ENCODE results near the gene LHPP. TPM values are rescaled to one million over a fixed set of nuclear protein-coding genes. Genes with fewer than 3 reads are reported as not detected.

LHPP gene
- total RNA-seq, 1 donor from 2014 or later, result 8.4 TPM

DNA sequence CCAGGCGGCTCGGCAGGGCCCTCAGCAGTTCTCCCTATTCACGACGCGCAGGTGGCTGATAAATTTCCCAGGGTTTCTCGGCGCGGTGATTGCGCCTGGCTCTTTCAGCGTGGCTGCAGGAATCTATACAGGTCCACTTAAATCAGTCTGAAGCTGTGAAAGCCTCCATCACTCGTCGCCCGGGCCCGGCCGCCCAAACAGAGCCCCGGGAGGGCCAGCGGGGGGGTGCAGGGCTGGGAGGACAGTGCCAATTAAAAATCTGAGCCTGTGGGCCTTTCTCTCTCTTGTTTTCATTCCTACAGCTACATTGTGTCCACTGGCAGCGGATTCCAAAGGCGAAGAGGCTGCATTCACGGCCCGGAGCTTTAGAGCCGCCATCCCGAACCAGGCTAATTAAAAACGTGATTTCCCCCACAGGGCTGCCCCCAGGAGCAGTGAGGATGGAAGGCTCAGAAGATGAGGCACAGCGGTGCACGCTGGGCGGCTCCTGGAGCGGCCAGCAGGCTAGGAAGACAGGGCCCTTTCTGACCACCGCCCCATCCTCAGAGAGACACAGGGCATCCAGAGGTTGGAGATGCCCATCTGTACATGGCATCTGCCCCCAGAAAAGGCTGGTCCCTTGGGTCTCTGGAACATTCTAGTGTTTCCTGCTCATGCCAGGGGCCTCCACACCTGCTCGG lies 181.8 kb downstream of the LHPP start:
- peaks cover 7% of the 10 kb centered on the region for H3K36me3 Mint-ChIP-seq (ENCODE audit: low read depth)
- no peaks in the 10 kb centered on the region for H3K9me3 Mint-ChIP-seq
- H3K27ac Mint-ChIP-seq, result no peak overlapping the region
- H3K4me1 Mint-ChIP-seq (ENCODE audit: low read depth), result peaks cover 41% of the 10 kb centered on the region
- DNase-seq (ENCODE audit: low spot score), result no peak
- H3K4me3 Mint-ChIP-seq (ENCODE audit: low read depth), result no peak overlapping the region
- intact Hi-C loops (cut with micrococcal nuclease), result no loop called here
- H3K27me3 Mint-ChIP-seq (ENCODE audit: low read depth), result no peaks in the 10 kb centered on the region

- no peak overlapping the region for H3K4me3 Mint-ChIP-seq (ENCODE audit: low read depth)
- H3K36me3 Mint-ChIP-seq (ENCODE audit: low read depth), result peaks cover 7% of the 10 kb centered on the region
- H3K9me3 Mint-ChIP-seq, result no peaks in the 10 kb centered on the region
- H3K4me1 Mint-ChIP-seq (ENCODE audit: low read depth), result peaks cover 49% of the 10 kb centered on the region
- intact Hi-C loops (cut with micrococcal nuclease), result no loop called here
- H3K27me3 Mint-ChIP-seq (ENCODE audit: low read depth), result no peaks in the 10 kb centered on the region
- no peak overlapping the region for H3K27ac Mint-ChIP-seq
- no peak for DNase-seq (ENCODE audit: low spot score)
These were observed 182.6 kb downstream of the LHPP start for GRCh38 chr10:124644236-124644635.

DNA sequence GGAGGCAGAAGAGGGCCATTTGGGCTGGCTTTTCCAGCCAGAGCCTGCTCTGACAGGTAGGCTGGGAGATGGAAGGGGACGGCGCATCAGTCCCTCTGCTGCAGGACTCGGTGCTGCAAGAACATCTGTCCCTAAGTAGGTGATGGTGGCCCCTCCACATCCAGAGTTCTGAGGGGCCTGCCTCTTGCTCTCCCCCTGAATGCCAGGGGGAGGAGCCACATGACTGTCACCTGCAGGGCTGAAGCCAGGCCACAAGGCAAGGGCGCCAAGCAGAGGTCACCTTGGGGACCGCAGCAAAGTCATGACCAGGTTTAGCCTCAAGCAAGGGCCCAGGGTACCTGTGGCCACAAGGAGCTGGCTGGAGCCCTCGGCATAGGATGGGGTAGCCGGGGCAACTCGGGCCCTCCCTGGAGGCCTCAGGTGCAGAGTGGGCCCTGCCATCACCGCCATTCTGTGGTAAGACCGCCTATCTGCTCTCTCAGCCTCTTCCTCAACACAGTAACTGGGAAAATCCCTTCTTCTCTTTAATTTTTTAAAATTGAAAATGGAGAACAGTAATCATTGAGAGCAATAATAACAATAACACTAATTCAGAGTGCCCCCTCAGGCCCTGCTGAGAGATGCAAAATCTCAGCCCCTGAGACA lies 183.3 kb downstream of the LHPP start:
- H3K27ac Mint-ChIP-seq, result no peak overlapping the region
- peaks cover 54% of the 10 kb centered on the region for H3K4me1 Mint-ChIP-seq (ENCODE audit: low read depth)
- DNase-seq (ENCODE audit: low spot score), result no peak
- no peak overlapping the region for H3K4me3 Mint-ChIP-seq (ENCODE audit: low read depth)
- H3K36me3 Mint-ChIP-seq (ENCODE audit: low read depth), result peaks cover 11% of the 10 kb centered on the region
- H3K9me3 Mint-ChIP-seq, result no peaks in the 10 kb centered on the region
- intact Hi-C loops (cut with micrococcal nuclease), result no loop called here
- no peaks in the 10 kb centered on the region for H3K27me3 Mint-ChIP-seq (ENCODE audit: low read depth)

DNA sequence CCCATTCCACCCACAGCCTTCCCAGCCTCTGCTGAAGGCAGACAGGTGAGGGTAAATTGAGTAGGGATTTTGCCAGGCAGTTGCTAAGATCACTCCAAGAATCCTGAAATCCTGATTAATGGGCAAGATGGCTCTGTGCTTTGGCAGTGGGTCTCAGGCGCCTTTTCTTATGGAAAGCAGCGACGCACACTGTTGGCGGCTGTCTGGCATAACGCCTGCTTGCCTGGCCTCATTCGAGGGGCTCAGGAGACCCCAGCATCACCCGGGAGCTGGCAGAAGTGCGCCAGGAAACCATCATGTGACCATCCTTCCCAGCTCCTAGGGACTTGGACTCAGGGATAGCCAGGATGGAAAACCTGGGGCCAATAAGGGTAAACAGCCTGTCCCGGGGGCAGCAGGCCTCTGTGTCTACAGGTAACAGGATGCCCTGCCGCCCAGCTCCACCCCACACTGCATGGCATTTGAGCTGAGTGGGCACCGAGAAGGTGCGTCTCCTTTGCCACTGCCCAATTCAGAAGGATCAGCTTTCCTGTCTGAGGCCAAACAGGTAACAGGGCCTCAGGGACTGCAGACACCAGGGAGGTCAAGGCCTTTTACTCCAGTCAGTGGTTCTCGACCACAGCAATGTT lies 184.0 kb downstream of the LHPP start:
- Mint-ChIP-seq H3K27ac (no peak overlapping the region), H3K4me1 (ENCODE audit: low read depth) (peaks cover 57% of the 10 kb centered on the region), H3K36me3 (ENCODE audit: low read depth) (peaks cover 15% of the 10 kb centered on the region), H3K9me3 (no peaks in the 10 kb centered on the region), H3K27me3 (ENCODE audit: low read depth) (no peaks in the 10 kb centered on the region), H3K4me3 (ENCODE audit: low read depth) (no peak overlapping the region)
- intact Hi-C loops (cut with micrococcal nuclease), result no loop called here
- no peak for DNase-seq (ENCODE audit: low spot score)

GRCh38 chr10:124646483-124647352 lies 185.1 kb downstream of the LHPP start:
- no peaks in the 10 kb centered on the region for H3K27me3 Mint-ChIP-seq (ENCODE audit: low read depth)
- no peak for DNase-seq (ENCODE audit: low spot score)
- H3K4me1 Mint-ChIP-seq (ENCODE audit: low read depth), result peaks cover 56% of the 10 kb centered on the region
- peak overlapping the region; percentile 84 for H3K27ac Mint-ChIP-seq
- intact Hi-C loops (cut with micrococcal nuclease), result no loop called here
- no peak overlapping the region for H3K4me3 Mint-ChIP-seq (ENCODE audit: low read depth)
- H3K36me3 Mint-ChIP-seq (ENCODE audit: low read depth), result peaks cover 18% of the 10 kb centered on the region
- H3K9me3 Mint-ChIP-seq, result no peaks in the 10 kb centered on the region

- peaks cover 58% of the 10 kb centered on the region for H3K4me1 Mint-ChIP-seq (ENCODE audit: low read depth)
- peaks cover 21% of the 10 kb centered on the region for H3K36me3 Mint-ChIP-seq (ENCODE audit: low read depth)
- H3K27ac Mint-ChIP-seq, result peak overlapping the region; percentile 84
These were observed 186.0 kb downstream of the LHPP start for GRCh38 chr10:124647421-124648130.

GRCh38 chr10:124648131-124648475 lies 186.5 kb downstream of the LHPP start:
- H3K27me3 Mint-ChIP-seq (ENCODE audit: low read depth), result no peaks in the 10 kb centered on the region
- peaks cover 60% of the 10 kb centered on the region for H3K4me1 Mint-ChIP-seq (ENCODE audit: low read depth)
- DNase-seq (ENCODE audit: low spot score), result no peak
- peaks cover 18% of the 10 kb centered on the region for H3K36me3 Mint-ChIP-seq (ENCODE audit: low read depth)
- H3K4me3 Mint-ChIP-seq (ENCODE audit: low read depth), result peak overlapping the region; percentile 60
- H3K9me3 Mint-ChIP-seq, result no peaks in the 10 kb centered on the region
- intact Hi-C loops (cut with micrococcal nuclease), result loop anchor here (1.0 to 2.0 kb wide), 3 partner anchors 41 to 93 kb away; no protein-coding TSS in a partner anchor
- peak overlapping the region; percentile 84 for H3K27ac Mint-ChIP-seq

More at GRCh38 chr10:124647421-124648130, 186.0 kb downstream of the LHPP start:
- Mint-ChIP-seq H3K9me3 (no peaks in the 10 kb centered on the region), H3K4me3 (ENCODE audit: low read depth) (peak overlapping the region; percentile 54), H3K27me3 (ENCODE audit: low read depth) (no peaks in the 10 kb centered on the region)
- intact Hi-C loops (cut with micrococcal nuclease), result loop anchor here (1.0 to 2.0 kb wide), 3 partner anchors 42 to 93 kb away; no protein-coding TSS in a partner anchor
- DNase-seq (ENCODE audit: low spot score), result peak; percentile 70

DNA sequence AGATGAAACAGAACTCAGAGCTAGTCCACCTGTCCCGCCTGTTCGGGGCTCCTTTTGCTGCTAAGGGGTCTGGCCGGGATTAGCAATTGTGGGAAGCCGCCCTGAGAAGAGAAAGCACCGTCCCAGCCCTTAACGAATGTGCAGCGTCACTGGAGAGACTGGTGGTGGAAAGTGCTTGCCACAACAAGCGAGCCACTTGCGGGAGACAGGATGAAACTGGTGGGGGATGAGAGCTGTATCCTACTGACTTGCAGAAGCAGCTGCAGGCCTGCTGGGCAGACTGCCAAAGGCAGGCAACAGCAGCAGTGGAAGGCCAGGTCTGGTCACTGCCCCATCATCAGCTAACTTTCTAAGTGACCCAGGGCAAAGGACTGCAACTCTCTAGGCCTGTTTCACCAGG lies 187.1 kb downstream of the LHPP start:
- intact Hi-C loops (cut with micrococcal nuclease), result loop anchor here (1.0 to 2.0 kb wide), 3 partner anchors 41 to 92 kb away; no protein-coding TSS in a partner anchor
- no peaks in the 10 kb centered on the region for H3K27me3 Mint-ChIP-seq (ENCODE audit: low read depth)
- DNase-seq (ENCODE audit: low spot score), result peak; percentile 43
- H3K36me3 Mint-ChIP-seq (ENCODE audit: low read depth), result peaks cover 18% of the 10 kb centered on the region
- peaks cover 60% of the 10 kb centered on the region for H3K4me1 Mint-ChIP-seq (ENCODE audit: low read depth)
- H3K27ac Mint-ChIP-seq, result peak overlapping the region; percentile 78
- H3K9me3 Mint-ChIP-seq, result no peaks in the 10 kb centered on the region
- H3K4me3 Mint-ChIP-seq (ENCODE audit: low read depth), result peak overlapping the region; percentile 60

DNA sequence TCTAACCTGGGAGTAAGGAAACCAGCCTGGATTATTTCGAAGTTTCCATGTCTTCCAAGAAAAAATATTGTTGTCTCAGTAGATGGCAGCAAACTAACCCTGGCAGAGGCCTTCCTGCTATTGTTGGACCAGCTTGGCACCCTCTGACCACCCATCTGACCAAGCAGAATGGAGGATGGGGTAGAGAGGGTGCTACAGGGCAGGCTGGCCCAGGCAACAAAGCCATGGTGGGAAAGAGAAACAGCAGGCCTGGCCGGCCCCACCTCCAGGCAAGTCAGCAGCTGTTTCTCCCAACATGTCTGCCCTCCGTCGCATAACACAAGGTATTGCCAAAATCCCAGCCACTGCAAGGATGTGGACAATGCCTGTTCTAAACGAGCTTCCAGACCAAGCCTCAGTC lies 187.6 kb downstream of the LHPP start:
- no peaks in the 10 kb centered on the region for H3K9me3 Mint-ChIP-seq
- no peaks in the 10 kb centered on the region for H3K27me3 Mint-ChIP-seq (ENCODE audit: low read depth)
- intact Hi-C loops (cut with micrococcal nuclease), result loop anchor here (2.0 kb wide), 1 partner anchor 92 kb away; no protein-coding TSS in a partner anchor
- H3K27ac Mint-ChIP-seq, result peak overlapping the region; percentile 78
- DNase-seq (ENCODE audit: low spot score), result no peak
- H3K4me1 Mint-ChIP-seq (ENCODE audit: low read depth), result peaks cover 60% of the 10 kb centered on the region
- H3K36me3 Mint-ChIP-seq (ENCODE audit: low read depth), result peaks cover 18% of the 10 kb centered on the region
- no peak overlapping the region for H3K4me3 Mint-ChIP-seq (ENCODE audit: low read depth)

- H3K4me1 Mint-ChIP-seq (ENCODE audit: low read depth), result peaks cover 57% of the 10 kb centered on the region
- H3K27ac Mint-ChIP-seq, result peak overlapping the region; percentile 64
- no peak overlapping the region for H3K4me3 Mint-ChIP-seq (ENCODE audit: low read depth)
- intact Hi-C loops (cut with micrococcal nuclease), result no loop called here
- peaks cover 18% of the 10 kb centered on the region for H3K36me3 Mint-ChIP-seq (ENCODE audit: low read depth)
- no peak for DNase-seq (ENCODE audit: low spot score)
- H3K9me3 Mint-ChIP-seq, result no peaks in the 10 kb centered on the region
- no peaks in the 10 kb centered on the region for H3K27me3 Mint-ChIP-seq (ENCODE audit: low read depth)
These were observed 188.6 kb downstream of the LHPP start for GRCh38 chr10:124650263-124650662.

GRCh38 chr10:124650820-124651401 lies 189.3 kb downstream of the LHPP start:
- Mint-ChIP-seq H3K4me3 (ENCODE audit: low read depth) (peak overlapping the region; percentile 20), H3K36me3 (ENCODE audit: low read depth) (peaks cover 18% of the 10 kb centered on the region), H3K9me3 (no peaks in the 10 kb centered on the region), H3K4me1 (ENCODE audit: low read depth) (peaks cover 61% of the 10 kb centered on the region), H3K27me3 (ENCODE audit: low read depth) (no peaks in the 10 kb centered on the region), H3K27ac (peak overlapping the region; percentile 64)
- peak; percentile 28 for DNase-seq (ENCODE audit: low spot score)
- intact Hi-C loops (cut with micrococcal nuclease), result no loop called here
